PC-9 (cell line): ENCODE data around the gene EGF.

Experiments
- CTCF ChIP-seq: fragments of 200-600 bp; sonication (generic); conservative IDR thresholded peaks from 2 replicates; pipeline ENCODE4 v1.6.1; 2017; ENCODE audit warnings: mixed run types, antibody characterized with exemption, mild to moderate bottlenecking, moderate library complexity
- EZH2 ChIP-seq: fragments of 200-600 bp; sonication (generic); IDR thresholded peaks from 2 replicates; pipeline ENCODE4 v1.8.0; 2017; ENCODE audit warnings: antibody characterized with exemption, low read depth

- TF ChIP-seq CTCF (no peak), EZH2 (no peak)
Observed at GRCh38 chr4:110012917-110013316, 100.2 kb downstream of the EGF start.
